GM13977 (cell line): ENCODE results near the gene SLC8A2.

ENCODE experiments used
- DNase-seq: peaks from one replicate; pipeline ENCODE4 v3.0.0; 2012; ENCODE audit warnings: low spot score
- in situ Hi-C: fragments of 300-500 bp; cut with MboI; formaldehyde crosslinking; loops from one replicate; pipeline ENCODE4 v1.12.0; 2022; ENCODE audit warnings: low sequenced_read_pairs, low pct_unique_long_range_greater_than_20kb, mixed read lengths, inconsistent platforms; ENCODE audit not compliant: unreplicated experiment
- TF ChIP-seq, protein P1 (sequence below): IDR thresholded peaks from 2 replicates; pipeline ENCODE4 v1.5.1; 2012; ENCODE audit warnings: mild to moderate bottlenecking, control low read depth; ENCODE audit not compliant: insufficient read depth; ENCODE audit errors: extremely low read depth, missing control alignments

SLC8A2 gene

DNA sequence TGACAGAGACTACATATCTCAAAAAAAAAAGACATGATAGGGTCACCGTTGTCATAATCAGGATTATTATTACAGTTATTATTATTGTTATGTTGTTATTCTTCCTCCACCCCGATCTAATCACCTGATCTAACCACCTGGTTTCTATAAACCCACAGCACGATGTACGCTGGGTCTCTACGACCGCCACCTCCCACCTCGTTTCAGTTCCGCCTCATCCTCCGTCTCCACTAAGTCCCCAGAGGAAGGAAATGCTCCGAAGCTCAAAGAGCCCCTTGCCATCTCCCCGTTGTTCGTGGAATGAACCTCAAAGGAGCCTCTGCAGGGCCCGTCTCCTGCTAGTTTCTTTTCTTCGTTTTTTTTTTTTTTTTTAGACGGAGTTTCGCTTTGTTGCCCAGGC lies 36.5 kb downstream of the SLC8A2 start:
- TF ChIP-seq, protein P1, sequence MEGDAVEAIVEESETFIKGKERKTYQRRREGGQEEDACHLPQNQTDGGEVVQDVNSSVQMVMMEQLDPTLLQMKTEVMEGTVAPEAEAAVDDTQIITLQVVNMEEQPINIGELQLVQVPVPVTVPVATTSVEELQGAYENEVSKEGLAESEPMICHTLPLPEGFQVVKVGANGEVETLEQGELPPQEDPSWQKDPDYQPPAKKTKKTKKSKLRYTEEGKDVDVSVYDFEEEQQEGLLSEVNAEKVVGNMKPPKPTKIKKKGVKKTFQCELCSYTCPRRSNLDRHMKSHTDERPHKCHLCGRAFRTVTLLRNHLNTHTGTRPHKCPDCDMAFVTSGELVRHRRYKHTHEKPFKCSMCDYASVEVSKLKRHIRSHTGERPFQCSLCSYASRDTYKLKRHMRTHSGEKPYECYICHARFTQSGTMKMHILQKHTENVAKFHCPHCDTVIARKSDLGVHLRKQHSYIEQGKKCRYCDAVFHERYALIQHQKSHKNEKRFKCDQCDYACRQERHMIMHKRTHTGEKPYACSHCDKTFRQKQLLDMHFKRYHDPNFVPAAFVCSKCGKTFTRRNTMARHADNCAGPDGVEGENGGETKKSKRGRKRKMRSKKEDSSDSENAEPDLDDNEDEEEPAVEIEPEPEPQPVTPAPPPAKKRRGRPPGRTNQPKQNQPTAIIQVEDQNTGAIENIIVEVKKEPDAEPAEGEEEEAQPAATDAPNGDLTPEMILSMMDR = no peak
- DNase-seq = no peak
- in situ Hi-C loops = loop anchor here (5.0 kb wide), 1 partner anchor 262 kb away; no protein-coding TSS in a partner anchor

DNA sequence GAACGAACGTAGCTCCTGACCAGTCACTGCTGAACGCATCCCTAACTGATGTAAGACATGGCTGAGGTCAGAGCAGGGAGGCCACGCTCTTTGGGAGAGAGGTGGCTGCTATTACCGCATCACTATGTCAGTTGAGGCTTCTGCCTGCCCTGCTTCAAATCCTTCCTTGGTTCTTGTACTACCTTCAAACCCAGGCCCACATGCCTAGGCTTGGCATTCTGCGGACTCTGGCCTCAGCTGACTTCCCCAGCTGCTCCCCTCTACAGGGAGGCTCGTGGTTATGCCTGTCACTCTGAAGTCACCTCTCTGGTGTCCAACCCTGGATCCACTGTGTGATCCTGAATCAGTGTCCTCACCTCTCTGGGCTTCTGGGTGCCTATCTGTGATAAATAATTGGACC lies 37.6 kb downstream of the SLC8A2 start:
- no peak for DNase-seq
- in situ Hi-C loops = no loop called here
- TF ChIP-seq, protein P1 = no peak

DNA sequence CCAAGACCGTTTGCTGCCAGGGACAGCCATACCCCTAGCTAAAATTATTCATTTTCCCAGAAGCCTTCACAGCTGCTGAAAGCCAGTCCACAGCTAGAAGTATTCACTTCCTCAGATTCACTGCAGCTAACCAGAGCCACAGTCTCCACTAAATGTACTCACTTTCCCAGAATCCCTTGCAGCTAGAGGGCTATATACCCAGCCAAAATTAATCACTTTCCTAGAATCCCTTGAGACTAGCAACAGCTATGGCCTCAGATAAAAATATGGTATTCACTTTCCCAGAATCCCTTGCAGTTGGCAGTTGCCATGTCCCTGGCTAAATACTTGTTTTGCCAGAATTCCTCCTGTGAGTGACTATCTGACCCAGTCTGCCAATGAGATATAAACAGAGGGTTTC lies 38.6 kb downstream of the SLC8A2 start:
- DNase-seq = no peak
- in situ Hi-C loops = no loop called here
- TF ChIP-seq, protein P1 = no peak

DNA sequence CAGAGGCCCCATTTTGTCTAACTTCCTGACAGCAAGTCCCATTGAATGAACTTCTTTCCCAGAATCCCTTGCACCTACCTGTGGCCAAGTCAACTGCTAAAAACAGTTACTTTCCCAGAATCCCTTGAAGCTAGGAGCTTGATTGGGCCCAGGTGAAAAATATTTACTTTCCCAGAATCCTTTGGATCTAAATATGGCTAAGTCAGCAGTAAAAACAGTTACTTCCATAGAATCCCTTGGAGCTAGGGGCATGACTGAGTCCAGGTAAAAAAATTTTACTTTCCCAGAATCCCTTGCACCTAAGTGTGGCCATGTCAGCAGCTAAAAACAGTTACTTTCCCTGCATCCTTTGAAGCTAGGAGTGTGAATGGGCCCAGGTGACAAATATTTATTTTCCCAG lies 39.2 kb downstream of the SLC8A2 start:
- no peak for DNase-seq
- TF ChIP-seq, protein P1 = no peak
- in situ Hi-C loops = no loop called here

DNA sequence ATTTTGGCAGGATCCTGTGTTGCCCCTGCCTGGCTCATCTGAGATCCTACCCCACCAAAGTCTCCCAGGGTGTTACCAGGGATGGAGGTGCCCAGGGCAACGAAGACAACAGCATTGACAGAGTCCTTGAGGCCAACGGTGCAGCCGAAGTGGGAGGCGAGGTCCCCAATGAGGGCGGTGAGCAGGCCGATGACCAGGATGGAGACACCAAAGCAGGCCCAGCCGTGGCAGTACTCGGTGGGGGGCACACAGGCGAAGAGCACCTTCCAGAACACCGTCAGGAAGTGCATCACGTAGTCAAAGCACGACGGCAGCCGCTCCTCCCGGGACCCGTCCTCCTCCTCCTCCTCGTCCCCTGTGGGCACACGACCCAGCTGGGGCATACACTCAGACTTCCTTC lies 39.6 kb downstream of the SLC8A2 start:
- in situ Hi-C loops = no loop called here
- TF ChIP-seq, protein P1 = no peak
- no peak for DNase-seq

DNA sequence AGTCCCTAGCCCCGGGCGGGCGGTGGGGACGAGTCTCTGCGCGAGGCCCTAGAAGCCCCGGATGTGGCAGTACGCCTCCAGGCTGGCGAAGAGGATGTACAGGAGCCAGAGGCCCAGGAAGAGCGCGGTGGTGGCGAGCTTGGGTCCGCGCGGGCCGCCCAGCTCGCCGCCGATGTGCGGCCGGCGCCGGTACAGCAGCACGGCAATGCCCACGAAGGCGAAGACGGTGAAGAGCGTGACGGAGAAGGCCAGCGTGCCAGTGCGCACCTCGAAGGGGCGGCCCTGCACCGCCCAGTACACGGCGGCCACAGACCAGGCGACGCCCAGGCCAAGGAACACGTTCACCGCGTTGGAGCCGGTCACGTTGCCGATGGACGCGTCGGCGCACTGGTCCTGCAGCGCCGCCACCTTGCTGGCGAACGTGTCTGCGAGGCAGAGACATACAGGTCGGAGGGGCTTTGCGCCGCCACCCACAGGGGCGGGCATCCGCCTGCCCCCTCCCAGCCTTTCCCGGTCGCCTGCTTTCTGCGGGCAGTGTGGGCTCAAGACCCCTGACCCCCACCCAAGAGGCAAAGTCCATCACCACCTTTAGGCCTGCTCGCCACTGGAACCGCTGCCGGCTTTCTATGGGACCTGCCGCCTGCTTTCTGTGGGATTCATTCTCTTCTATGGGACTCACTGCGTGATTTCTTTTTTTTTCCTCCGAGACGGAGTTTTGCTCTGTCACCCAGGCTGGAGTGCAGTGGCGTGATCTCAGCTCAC lies 41.5 kb downstream of the SLC8A2 start:
- TF ChIP-seq, protein P1 = peak; percentile 13
- no peak for DNase-seq
- in situ Hi-C loops = no loop called here
